ENCODE data around the gene A3GALT2. TPM values are rescaled to one million over a fixed set of nuclear protein-coding genes. Genes with fewer than 3 reads are reported as not detected.

A3GALT2 gene
- polyA plus RNA-seq, 1 donor from 2014 or later = not detected

DNA sequence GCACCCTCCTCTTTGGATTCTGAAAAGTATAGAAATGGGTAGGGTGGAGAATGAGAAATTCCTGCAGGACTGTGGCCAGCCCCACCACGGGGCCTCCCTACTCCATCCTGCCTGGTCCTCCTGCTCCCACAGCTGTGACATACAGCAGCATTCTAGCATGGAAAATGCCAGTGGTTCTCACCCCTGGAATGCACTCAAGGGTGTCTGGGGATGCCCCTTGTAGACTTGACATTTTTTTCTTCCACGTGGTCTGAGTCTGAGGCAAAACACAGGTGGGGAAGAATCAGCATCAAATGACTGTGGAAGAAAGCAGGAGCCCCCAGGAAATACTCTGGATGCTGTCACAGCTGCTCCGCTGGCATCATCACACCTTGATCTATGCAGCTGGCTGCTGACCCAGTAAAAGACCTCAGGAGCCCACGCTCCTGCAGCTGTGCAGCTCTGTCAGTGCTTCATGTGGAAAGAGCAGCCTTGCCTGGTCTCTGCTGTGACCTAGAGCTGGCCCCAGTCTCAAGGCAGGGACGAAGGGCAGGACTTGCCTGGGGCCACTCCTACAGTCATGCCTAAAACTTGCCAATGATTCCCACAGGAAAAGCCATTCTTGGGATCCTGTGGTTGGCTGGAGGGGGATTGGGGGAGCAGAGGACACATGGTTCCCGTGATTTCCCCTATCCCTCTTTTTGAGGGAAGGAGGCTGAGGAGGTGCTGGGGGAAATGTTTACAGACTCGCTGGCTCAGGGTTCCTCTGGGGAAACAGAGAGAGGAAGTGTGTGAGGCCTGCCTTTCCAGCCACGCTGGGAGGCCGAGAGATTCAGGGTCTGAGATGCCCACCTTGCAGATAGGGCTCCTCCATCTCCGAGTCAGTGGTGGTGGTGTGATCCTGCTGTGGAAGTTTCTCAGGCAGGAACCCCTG, 10.8 kb upstream of the A3GALT2 start:
- Mint-ChIP-seq H3K36me3 (peaks cover under 1% of the 10 kb centered on the region), H3K27ac (peak overlapping the region in 1 of 3 donors; percentile 31), H3K4me1 (peaks cover 3 to 10% (median 7%) of the 10 kb centered on the region in 3 donors)

DNA sequence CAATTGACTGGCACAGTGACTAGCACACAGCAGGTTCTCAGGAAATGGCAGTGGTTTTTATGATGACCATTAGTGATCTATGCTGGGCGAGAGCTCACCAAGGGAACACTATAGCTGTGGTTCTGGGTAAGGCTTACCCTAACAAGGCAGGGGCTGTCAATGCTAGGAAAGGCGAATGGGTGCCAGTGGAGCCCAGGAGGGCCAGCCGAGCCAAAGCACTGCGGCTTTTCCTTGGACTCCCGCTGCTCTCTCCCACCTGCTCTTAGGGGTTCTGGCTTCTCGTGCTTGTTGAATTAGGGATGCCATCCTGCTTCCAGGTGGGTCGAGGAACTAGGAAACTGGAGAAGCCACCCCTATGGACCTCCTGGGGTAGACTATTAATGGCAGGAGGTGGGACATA, 10.0 kb upstream of the A3GALT2 start:
- Mint-ChIP-seq H3K4me3 (no peak overlapping the region), H3K27ac (no peak overlapping the region), H3K4me1 (peaks cover 3 to 7% (median 7%) of the 10 kb centered on the region in 3 donors), H3K36me3 (peaks cover 1% of the 10 kb centered on the region), H3K27me3 (no peaks in the 10 kb centered on the region), H3K9me3 (no peaks in the 10 kb centered on the region)

More for the DNA sequence above, 10.8 kb upstream of the A3GALT2 start:
- Mint-ChIP-seq H3K4me3 (peak overlapping the region in 1 of 4 donors; percentile 33), H3K9me3 (no peaks in the 10 kb centered on the region), H3K27me3 (no peaks in the 10 kb centered on the region)

- Mint-ChIP-seq H3K4me3 (no peak overlapping the region), H3K27ac (no peak overlapping the region), H3K9me3 (no peaks in the 10 kb centered on the region), H3K36me3 (peaks cover 1% of the 10 kb centered on the region), H3K4me1 (peaks cover 3 to 7% (median 7%) of the 10 kb centered on the region in 3 donors), H3K27me3 (no peaks in the 10 kb centered on the region)
Observed at GRCh38 chr1:33330361-33330890, 9.5 kb upstream of the A3GALT2 start.

DNA sequence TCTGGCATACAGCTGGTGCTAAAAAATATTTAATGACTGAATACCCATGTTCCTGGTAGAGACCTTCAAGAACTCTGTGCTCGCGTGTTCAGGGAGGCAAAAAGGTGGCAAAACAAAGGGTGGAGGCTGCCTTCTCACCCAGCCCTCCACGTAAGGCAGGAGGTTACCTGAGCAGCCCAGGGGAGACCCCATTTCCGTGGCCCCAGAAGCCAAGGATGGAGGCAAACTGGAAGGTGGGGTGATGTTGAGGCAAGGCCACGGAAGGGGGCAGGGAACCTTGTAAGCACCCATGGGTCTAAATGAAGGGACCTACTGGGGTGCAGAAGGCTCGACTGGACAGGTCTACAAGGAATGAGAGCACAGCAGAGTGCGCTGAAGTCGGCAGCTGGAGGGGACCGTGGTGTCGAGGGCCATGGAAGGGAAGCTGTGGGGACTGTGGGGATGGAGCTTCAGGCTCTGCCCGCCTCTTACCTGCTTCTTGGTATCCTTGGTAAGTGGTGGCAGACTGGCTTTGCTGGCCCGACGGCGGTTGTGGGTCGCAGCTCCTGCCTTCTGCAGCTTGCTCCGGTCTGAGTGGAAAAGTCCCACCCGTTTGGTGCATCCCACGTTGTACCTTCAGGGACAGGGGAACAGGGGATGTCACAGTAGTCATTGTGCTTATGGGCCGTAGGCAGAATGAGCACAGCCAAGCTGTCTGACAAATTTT, 8.9 kb upstream of the A3GALT2 start:
- Mint-ChIP-seq H3K36me3 (peaks cover 1% of the 10 kb centered on the region), H3K27me3 (no peaks in the 10 kb centered on the region), H3K27ac (no peak overlapping the region), H3K4me3 (no peak overlapping the region), H3K9me3 (no peaks in the 10 kb centered on the region), H3K4me1 (peaks cover 0 to 3% (median under 1%) of the 10 kb centered on the region in 3 donors)

DNA sequence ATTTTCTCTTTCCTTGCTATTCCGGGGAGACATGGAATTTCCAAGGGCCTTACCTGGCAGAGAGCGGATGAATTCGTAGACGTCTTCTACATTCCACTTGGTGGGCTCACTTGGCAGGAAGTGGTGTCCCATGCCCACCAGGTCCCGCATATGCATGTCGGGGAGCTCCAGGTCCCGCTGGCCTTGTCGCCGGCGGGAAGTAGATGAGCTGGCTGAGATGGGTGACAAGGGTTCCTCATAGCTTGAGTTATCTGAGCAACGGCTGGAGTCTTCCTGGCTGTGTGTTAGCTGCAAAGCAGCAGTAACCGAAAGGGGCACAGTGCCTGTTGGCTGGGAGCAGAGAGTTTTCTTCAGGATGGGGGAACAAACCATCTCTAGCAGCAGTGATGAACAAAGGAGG, 7.9 kb upstream of the A3GALT2 start:
- Mint-ChIP-seq H3K27me3 (no peaks in the 10 kb centered on the region), H3K36me3 (peaks cover 1% of the 10 kb centered on the region), H3K27ac (no peak overlapping the region), H3K4me1 (peaks cover 0 to 3% (median 0%) of the 10 kb centered on the region in 3 donors), H3K4me3 (no peak overlapping the region), H3K9me3 (no peaks in the 10 kb centered on the region)

DNA sequence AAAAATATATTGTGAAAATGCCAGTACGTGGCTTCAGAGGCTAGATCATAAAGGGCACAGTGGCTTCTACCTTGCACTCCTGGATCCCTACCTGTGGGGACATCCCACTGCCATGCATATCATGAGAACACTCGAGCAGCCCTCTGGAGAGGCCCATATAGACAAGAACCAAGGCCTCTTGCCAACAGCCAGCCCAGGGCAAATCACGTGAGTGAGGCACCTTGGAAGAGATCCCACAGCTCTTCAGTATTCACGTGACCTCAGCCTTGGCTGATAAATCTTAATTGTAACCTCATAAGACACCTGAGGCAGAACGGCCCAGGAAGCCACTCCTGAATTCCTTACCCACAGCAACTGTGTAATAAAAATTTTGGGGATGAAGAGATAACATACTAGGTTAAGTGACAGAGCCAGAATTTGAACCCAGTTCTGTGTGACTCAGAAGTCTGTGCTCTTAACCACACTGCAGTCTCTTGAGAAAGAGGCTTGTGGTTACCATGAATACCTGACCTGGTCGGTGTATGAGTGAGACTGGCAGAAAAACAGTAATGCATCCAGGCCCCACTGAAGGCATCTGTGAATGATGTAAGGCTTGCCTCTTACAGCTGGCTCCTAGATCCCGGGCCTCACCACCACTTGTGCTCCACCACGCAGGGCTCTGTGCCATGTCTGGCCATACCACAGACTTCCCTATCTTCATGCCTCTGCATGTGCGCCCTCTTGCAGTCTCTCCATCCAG, 6.9 kb upstream of the A3GALT2 start:
- H3K27ac Mint-ChIP-seq = no peak overlapping the region
- no peaks in the 10 kb centered on the region for H3K9me3 Mint-ChIP-seq
- peaks cover 1% of the 10 kb centered on the region for H3K36me3 Mint-ChIP-seq
- H3K4me3 Mint-ChIP-seq = no peak overlapping the region
- H3K4me1 Mint-ChIP-seq = peaks cover 0 to 2% (median 0%) of the 10 kb centered on the region in 3 donors
- H3K27me3 Mint-ChIP-seq = no peaks in the 10 kb centered on the region

- H3K4me1 Mint-ChIP-seq = peaks cover 0 to 2% (median 0%) of the 10 kb centered on the region in 3 donors
- H3K27ac Mint-ChIP-seq = no peak overlapping the region
- no peaks in the 10 kb centered on the region for H3K27me3 Mint-ChIP-seq
Observed at GRCh38 chr1:33326785-33327184, 5.9 kb upstream of the A3GALT2 start.

GRCh38 chr1:33324677-33325575, 4.0 kb upstream of the A3GALT2 start:
- peaks cover 0 to 2% (median 0%) of the 10 kb centered on the region in 3 donors for H3K4me1 Mint-ChIP-seq

More at GRCh38 chr1:33326785-33327184, 5.9 kb upstream of the A3GALT2 start:
- Mint-ChIP-seq H3K4me3 (no peak overlapping the region), H3K9me3 (no peaks in the 10 kb centered on the region), H3K36me3 (peaks cover 1% of the 10 kb centered on the region)

GRCh38 chr1:33323663-33324477, 3.0 kb upstream of the A3GALT2 start:
- Mint-ChIP-seq H3K4me1 (peaks cover 0 to 2% (median 0%) of the 10 kb centered on the region in 3 donors), H3K9me3 (no peaks in the 10 kb centered on the region), H3K36me3 (peaks cover 4% of the 10 kb centered on the region), H3K27me3 (no peaks in the 10 kb centered on the region), H3K4me3 (no peak overlapping the region), H3K27ac (no peak overlapping the region)

More at GRCh38 chr1:33324677-33325575, 4.0 kb upstream of the A3GALT2 start:
- H3K36me3 Mint-ChIP-seq = peaks cover 4% of the 10 kb centered on the region
- no peaks in the 10 kb centered on the region for H3K9me3 Mint-ChIP-seq
- H3K27ac Mint-ChIP-seq = no peak overlapping the region
- no peaks in the 10 kb centered on the region for H3K27me3 Mint-ChIP-seq
- no peak overlapping the region for H3K4me3 Mint-ChIP-seq

DNA sequence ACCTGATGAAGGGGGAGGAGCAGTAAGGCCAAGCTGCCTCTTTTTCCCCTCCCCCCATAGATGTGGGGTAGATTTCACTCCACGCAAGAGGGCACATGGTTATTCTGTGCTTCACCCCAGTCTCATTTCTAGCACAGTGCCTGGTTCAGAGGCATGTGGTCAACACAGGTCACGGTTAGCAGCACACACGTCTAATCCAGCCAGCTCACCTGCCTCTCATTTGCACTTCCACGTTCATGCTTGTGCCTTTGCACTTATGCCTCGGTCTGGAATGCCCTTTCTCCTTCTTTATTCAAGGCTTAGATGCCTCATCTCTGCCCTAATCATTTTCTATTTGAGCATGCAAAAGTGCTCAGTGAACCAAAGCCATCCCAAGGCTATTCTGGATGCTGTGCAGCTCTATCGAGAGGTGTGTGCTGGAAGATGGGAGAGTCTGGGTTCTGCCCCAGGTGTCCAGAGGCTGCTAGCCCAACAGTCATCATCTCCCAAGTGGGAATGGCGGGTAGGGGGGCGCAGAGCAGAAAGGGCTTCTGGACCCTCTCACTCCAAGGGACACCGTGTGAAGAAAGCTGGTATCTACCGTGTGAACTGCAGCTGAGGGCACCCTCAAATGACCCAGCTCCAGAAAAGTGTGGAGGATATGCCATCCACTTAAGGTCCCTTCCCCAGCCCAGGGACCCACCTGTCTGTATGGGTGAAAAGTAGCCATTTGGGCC, 2.1 kb upstream of the A3GALT2 start:
- Mint-ChIP-seq H3K36me3 (peaks cover 4% of the 10 kb centered on the region), H3K9me3 (no peaks in the 10 kb centered on the region), H3K27me3 (no peaks in the 10 kb centered on the region), H3K4me3 (no peak overlapping the region), H3K27ac (no peak overlapping the region), H3K4me1 (peaks cover 0 to 2% (median 0%) of the 10 kb centered on the region in 3 donors)

DNA sequence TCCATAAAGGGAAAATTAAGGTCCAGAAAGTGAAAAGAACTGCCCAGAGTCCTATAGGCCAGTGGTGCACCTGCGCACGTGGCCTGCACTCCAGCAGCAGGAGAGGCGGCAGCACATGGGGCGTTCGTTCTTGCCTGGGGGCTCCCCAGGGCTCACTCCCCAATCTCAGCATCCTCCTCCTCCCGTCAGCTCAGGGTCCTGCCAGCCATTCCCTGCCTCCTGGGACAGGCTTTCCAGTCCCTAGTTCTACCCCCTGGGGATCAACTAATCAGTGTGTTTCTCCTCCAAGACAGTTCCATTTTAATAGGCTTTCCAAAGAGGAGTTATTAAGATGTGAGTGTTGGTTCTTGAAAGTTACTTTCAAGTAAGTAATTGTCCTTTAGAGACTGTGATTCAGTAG, 1.2 kb upstream of the A3GALT2 start:
- H3K4me1 Mint-ChIP-seq = peaks cover 0 to 2% (median 0%) of the 10 kb centered on the region in 3 donors

GRCh38 chr1:33321178-33321577, 280 bp upstream of the A3GALT2 start:
- H3K9me3 Mint-ChIP-seq = no peaks in the 10 kb centered on the region
- no peak overlapping the region for H3K4me3 Mint-ChIP-seq

More for the DNA sequence above, 1.2 kb upstream of the A3GALT2 start:
- Mint-ChIP-seq H3K4me3 (no peak overlapping the region), H3K36me3 (peaks cover 4% of the 10 kb centered on the region), H3K27ac (no peak overlapping the region), H3K27me3 (no peaks in the 10 kb centered on the region), H3K9me3 (no peaks in the 10 kb centered on the region)

More at GRCh38 chr1:33321178-33321577, 280 bp upstream of the A3GALT2 start:
- Mint-ChIP-seq H3K27me3 (peaks cover 5% of the 10 kb centered on the region), H3K27ac (peak overlapping the region in 1 of 3 donors; percentile 59), H3K4me1 (peaks cover 0 to 2% (median 0%) of the 10 kb centered on the region in 3 donors), H3K36me3 (peaks cover 3% of the 10 kb centered on the region)
